Astrocyte (in vitro differentiated cells and primary cell): ENCODE data around the gene EPN3.

ENCODE experiments used
- CTCF ChIP-seq: IDR thresholded peaks from 2 replicates; pipeline ENCODE4 v1.5.1; 2011; ENCODE audit warnings: low read depth, mild to moderate bottlenecking, inconsistent platforms, low read length, moderate library complexity; ENCODE audit not compliant: insufficient read depth
- EZH2 ChIP-seq: IDR thresholded peaks from 2 replicates; pipeline ENCODE4 v1.6.1; 2012; ENCODE audit warnings: mild to moderate bottlenecking, low read length, inconsistent platforms; ENCODE audit not compliant: insufficient read depth

- TF ChIP-seq CTCF: no peak
- TF ChIP-seq EZH2: no peak
These were observed 9.5 kb downstream of the EPN3 start for GRCh38 chr17:50541716-50542688.
